Keratinocyte (primary cell): ENCODE data around the gene COX4I1. TPM values are rescaled to one million over a fixed set of nuclear protein-coding genes. Genes with fewer than 3 reads are reported as not detected.

Experiments used
- DNase-seq: peaks from one replicate; pipeline ENCODE4 v3.0.0-alpha.2; 2011; ENCODE audit warnings: low read depth, missing footprints, low spot score
- FAIRE-seq: peaks from 2 replicates; lab custom pipeline; 2011; peaks lifted over from hg19 to GRCh38; lab: Jason Lieb, UNC
- H2AFZ ChIP-seq: 2 replicates; pipeline ENCODE4 v1.6.0; 2012; ENCODE audit warnings: low read length, control low read depth, inconsistent platforms; ENCODE audit not compliant: control insufficient read depth
- H3K27ac ChIP-seq: 2 replicates; pipeline ENCODE4 v1.5.1; 2011; ENCODE audit warnings: low read length; ENCODE audit not compliant: control insufficient read depth, insufficient read depth
- H3K27me3 ChIP-seq: 3 replicates; pipeline ENCODE4 v1.6.0; 2011; ENCODE audit warnings: low read length; ENCODE audit not compliant: control insufficient read depth, insufficient read depth; ENCODE audit errors: extremely low read depth
- H3K36me3 ChIP-seq, 2 experiments: 2 replicates in 1 of 2; 3 replicates in 1 of 2; pipeline ENCODE4 v1.5.1; 2011; ENCODE audit warnings: low read length in 2 of 2, mild to moderate bottlenecking in 1 of 2; ENCODE audit not compliant: control insufficient read depth in 2 of 2, insufficient read depth in 2 of 2; ENCODE audit errors: extremely low read depth in 1 of 2
- H3K4me1 ChIP-seq: 3 replicates; pipeline ENCODE4 v1.5.1; 2011; ENCODE audit warnings: low read length; ENCODE audit not compliant: control insufficient read depth, insufficient read depth; ENCODE audit errors: extremely low read depth
- H3K4me2 ChIP-seq: 3 replicates; pipeline ENCODE4 v1.6.0; 2011; ENCODE audit warnings: low read depth, low read length; ENCODE audit not compliant: control insufficient read depth, insufficient read depth; ENCODE audit errors: extremely low read depth
- H3K4me3 ChIP-seq, 3 experiments: fragments of 200-600 bp in 1 of 3; sonication (generic) in 1 of 3; 2 replicates in 2 of 3; 3 replicates in 1 of 3; pipeline ENCODE4 v1.5.1; 2011 to 2016; ENCODE audit warnings: low read length in 3 of 3, mild to moderate bottlenecking in 3 of 3, control low read depth in 2 of 3, inconsistent platforms in 1 of 3, low read depth in 1 of 3, mixed read lengths in 1 of 3, mixed run types in 1 of 3, moderate library complexity in 1 of 3; ENCODE audit not compliant: control insufficient read depth in 2 of 3, insufficient read depth in 2 of 3; ENCODE audit errors: extremely low read depth in 1 of 3
- H3K79me2 ChIP-seq: 2 replicates; pipeline ENCODE4 v1.6.0; 2012; ENCODE audit warnings: low read length; ENCODE audit not compliant: control insufficient read depth, insufficient read depth
- H3K9ac ChIP-seq: 3 replicates; pipeline ENCODE4 v1.6.0; 2011; ENCODE audit warnings: low read length; ENCODE audit not compliant: control insufficient read depth, insufficient read depth; ENCODE audit errors: extremely low read depth
- H3K9me1 ChIP-seq: 3 replicates; pipeline ENCODE4 v1.6.0; 2011; ENCODE audit warnings: low read length; ENCODE audit not compliant: control insufficient read depth, insufficient read depth; ENCODE audit errors: extremely low read depth
- H3K9me3 ChIP-seq: 2 replicates; pipeline ENCODE4 v1.5.1; 2012; ENCODE audit warnings: low read depth, low read length; ENCODE audit not compliant: control insufficient read depth
- H4K20me1 ChIP-seq: 3 replicates; pipeline ENCODE4 v1.6.0; 2011; ENCODE audit warnings: low read length; ENCODE audit not compliant: control insufficient read depth, insufficient read depth; ENCODE audit errors: extremely low read depth
- CTCF ChIP-seq, 3 experiments: IDR thresholded peaks in 1 of 3; conservative IDR thresholded peaks in 1 of 3; optimal IDR thresholded peaks in 1 of 3; 2 replicates in 2 of 3; 3 replicates in 1 of 3; pipeline versions ENCODE3 to v1.5.1; 2011; ENCODE audit warnings: low read length in 3 of 3, mild to moderate bottlenecking in 3 of 3, moderate library complexity in 2 of 3, control low read depth in 1 of 3, inconsistent platforms in 1 of 3; ENCODE audit not compliant: insufficient read depth in 2 of 3; ENCODE audit errors: extremely low read depth in 1 of 3
- EZH2 ChIP-seq: IDR thresholded peaks from one replicate; pipeline ENCODE4 v1.6.1; 2012; ENCODE audit warnings: inconsistent platforms, mild to moderate bottlenecking, low read length, moderate library complexity
- dilution Hi-C: fragments of 300-500 bp; cut with MboI; formaldehyde crosslinking; loops from one replicate; pipeline ENCODE4 v1.7.0; 2020; ENCODE audit warnings: low sequenced_read_pairs; ENCODE audit not compliant: extremely low pct_ligation_motif_present
- polyA plus RNA-seq, 5 experiments: library from polyadenylated mRNA; depleted of rRNA in 3 of 5; stranded (reverse) in 3 of 5; stranded (forward) in 1 of 5; unstranded in 1 of 5; fragments of >200 nt; gene quantifications; 1 replicate in 1 of 5; 2 replicates in 3 of 5; 3 replicates in 1 of 5; pipeline versions ENCODE4 v1.2.1 to v1.2.3, GENCODE V29; 2011 to 2012; ENCODE audit warnings: missing spikeins in 2 of 5, low read depth in 1 of 5, low replicate concordance in 1 of 5

COX4I1 gene
- polyA plus RNA-seq, 1 donor (not counting 4 experiments of a cell fraction or from before 2014, with no cell fraction given), result 809 TPM

- H2AFZ ChIP-seq, result no peak overlapping the region
- TF ChIP-seq EZH2 (no peak), CTCF (optimal IDR thresholded peaks at IDR 0.05 in 1 of 3, IDR thresholded peaks at IDR 0.05 in 1 of 3, conservative IDR thresholded peaks at IDR 0.05 in 1 of 3; ENCODE audit: extremely low read depth in 1 of 3, insufficient read depth in 2 of 3, low read length in 3 of 3) (no peak)
- no peaks in the 10 kb centered on the region for H3K79me2 ChIP-seq
- H3K9ac ChIP-seq, result no peak overlapping the region
- H3K9me3 ChIP-seq, result peaks cover 2% of the 10 kb centered on the region
- no peak overlapping the region for H3K27ac ChIP-seq
- H3K4me3 ChIP-seq, result no peak overlapping the region
- no peaks in the 10 kb centered on the region for H3K4me1 ChIP-seq
- FAIRE-seq (no peak), DNase-seq (no peak)
- no peak overlapping the region for H3K4me2 ChIP-seq
- H4K20me1 ChIP-seq, result no peaks in the 10 kb centered on the region
- no peaks in the 10 kb centered on the region for H3K36me3 ChIP-seq
- dilution Hi-C loops, result no loop called here
- peaks cover 9% of the 10 kb centered on the region for H3K27me3 ChIP-seq
- no peaks in the 10 kb centered on the region for H3K9me1 ChIP-seq
These were observed 20.3 kb downstream of the COX4I1 start for GRCh38 chr16:85819771-85820170.

- TF ChIP-seq EZH2, result no peak
- TF ChIP-seq CTCF (optimal IDR thresholded peaks at IDR 0.05 in 1 of 3, IDR thresholded peaks at IDR 0.05 in 1 of 3, conservative IDR thresholded peaks at IDR 0.05 in 1 of 3; ENCODE audit: extremely low read depth in 1 of 3, insufficient read depth in 2 of 3, low read length in 3 of 3), result no peak
- Histone ChIP-seq H3K9me1 (no peaks in the 10 kb centered on the region), H3K4me1 (no peaks in the 10 kb centered on the region), H3K36me3 (no peaks in the 10 kb centered on the region), H4K20me1 (no peaks in the 10 kb centered on the region), H3K27me3 (peaks cover 9% of the 10 kb centered on the region), H3K4me2 (no peak overlapping the region), H3K79me2 (no peaks in the 10 kb centered on the region), H3K9ac (no peak overlapping the region), H3K9me3 (peaks cover 2% of the 10 kb centered on the region), H3K27ac (no peak overlapping the region), H3K4me3 (no peak overlapping the region), H2AFZ (no peak overlapping the region)
- dilution Hi-C loops, result no loop called here
- FAIRE-seq (no peak), DNase-seq (no peak)
These were observed 21.3 kb downstream of the COX4I1 start for GRCh38 chr16:85820604-85821372.
